Measurements from ENCODE around the gene PNPLA2. TPM values are rescaled to one million over a fixed set of nuclear protein-coding genes. Genes with fewer than 3 reads are reported as not detected.

Gene PNPLA2
- total RNA-seq, 2 experiments from 2014 or later = 15.5 to 22.6 TPM

- no peak for DNase-seq
- H3K36me3 Mint-ChIP-seq (ENCODE audit: low read depth) = no peaks in the 10 kb centered on the region
- peaks cover 28% of the 10 kb centered on the region for H3K4me1 Mint-ChIP-seq (ENCODE audit: low read depth)
- H3K4me3 Mint-ChIP-seq = peak overlapping the region; percentile 55
- peaks cover 28% of the 10 kb centered on the region for H3K27me3 Mint-ChIP-seq (ENCODE audit: low read depth)
- no peak overlapping the region for H3K27ac Mint-ChIP-seq
- intact Hi-C loops (cut with micrococcal nuclease) = no loop called here
- CTCF ChIA-PET = interaction anchor here (1.4 to 1.5 kb wide), 2 partner anchors 14 to 15 kb away, joined by 3 to 5 read pairs; no protein-coding TSS in a partner anchor
- no peaks in the 10 kb centered on the region for H3K9me3 Mint-ChIP-seq
Measured at GRCh38 chr11:833849-834311, 15.2 kb downstream of the PNPLA2 start.

GRCh38 chr11:834371-835316 is 15.9 kb downstream of the PNPLA2 start:
- peaks cover 23% of the 10 kb centered on the region for H3K4me1 Mint-ChIP-seq (ENCODE audit: low read depth)
- H3K4me3 Mint-ChIP-seq = peak overlapping the region; percentile 55
- peaks cover 20% of the 10 kb centered on the region for H3K27me3 Mint-ChIP-seq (ENCODE audit: low read depth)
- intact Hi-C loops (cut with micrococcal nuclease) = no loop called here
- CTCF ChIA-PET = interaction anchor here (1.4 to 1.5 kb wide), 2 partner anchors 14 to 15 kb away, joined by 3 to 5 read pairs; no protein-coding TSS in a partner anchor
- no peaks in the 10 kb centered on the region for H3K9me3 Mint-ChIP-seq
- no peak for DNase-seq
- H3K36me3 Mint-ChIP-seq (ENCODE audit: low read depth) = peaks cover 2% of the 10 kb centered on the region
- H3K27ac Mint-ChIP-seq = no peak overlapping the region

GRCh38 chr11:836274-836673 is 17.6 kb downstream of the PNPLA2 start:
- Mint-ChIP-seq H3K27me3 (ENCODE audit: low read depth) (peaks cover 15% of the 10 kb centered on the region), H3K4me3 (no peak overlapping the region), H3K4me1 (ENCODE audit: low read depth) (peaks cover 29% of the 10 kb centered on the region), H3K36me3 (ENCODE audit: low read depth) (peaks cover 2% of the 10 kb centered on the region), H3K9me3 (no peaks in the 10 kb centered on the region), H3K27ac (no peak overlapping the region)
- CTCF ChIA-PET = no interaction called here
- no peak for DNase-seq
- intact Hi-C loops (cut with micrococcal nuclease) = no loop called here

- CTCF ChIA-PET = no interaction called here
- H3K27me3 Mint-ChIP-seq (ENCODE audit: low read depth) = peaks cover 11% of the 10 kb centered on the region
- H3K27ac Mint-ChIP-seq = no peak overlapping the region
- H3K4me1 Mint-ChIP-seq (ENCODE audit: low read depth) = peaks cover 28% of the 10 kb centered on the region
- peaks cover 2% of the 10 kb centered on the region for H3K36me3 Mint-ChIP-seq (ENCODE audit: low read depth)
- no peaks in the 10 kb centered on the region for H3K9me3 Mint-ChIP-seq
- DNase-seq = no peak
- H3K4me3 Mint-ChIP-seq = no peak overlapping the region
- intact Hi-C loops (cut with micrococcal nuclease) = no loop called here
Measured at GRCh38 chr11:836700-837099, 18.0 kb downstream of the PNPLA2 start.

GRCh38 chr11:837189-837989 is 18.7 kb downstream of the PNPLA2 start:
- Mint-ChIP-seq H3K36me3 (ENCODE audit: low read depth) (peaks cover 2% of the 10 kb centered on the region), H3K27ac (no peak overlapping the region), H3K4me3 (no peak overlapping the region), H3K4me1 (ENCODE audit: low read depth) (peaks cover 27% of the 10 kb centered on the region), H3K27me3 (ENCODE audit: low read depth) (peaks cover 6% of the 10 kb centered on the region), H3K9me3 (no peaks in the 10 kb centered on the region)
- CTCF ChIA-PET = no interaction called here
- DNase-seq = no peak
- intact Hi-C loops (cut with micrococcal nuclease) = no loop called here

GRCh38 chr11:837990-838307 is 19.2 kb downstream of the PNPLA2 start:
- H3K27me3 Mint-ChIP-seq (ENCODE audit: low read depth) = peaks cover 6% of the 10 kb centered on the region
- peaks cover 27% of the 10 kb centered on the region for H3K4me1 Mint-ChIP-seq (ENCODE audit: low read depth)
- no peaks in the 10 kb centered on the region for H3K9me3 Mint-ChIP-seq
- intact Hi-C loops (cut with micrococcal nuclease) = no loop called here
- CTCF ChIA-PET = no interaction called here
- H3K27ac Mint-ChIP-seq = no peak overlapping the region
- peaks cover 2% of the 10 kb centered on the region for H3K36me3 Mint-ChIP-seq (ENCODE audit: low read depth)
- DNase-seq = no peak
- no peak overlapping the region for H3K4me3 Mint-ChIP-seq

GRCh38 chr11:838441-839279 is 19.9 kb downstream of the PNPLA2 start:
- Mint-ChIP-seq H3K27ac (no peak overlapping the region), H3K4me3 (no peak overlapping the region), H3K4me1 (ENCODE audit: low read depth) (peaks cover 31% of the 10 kb centered on the region), H3K27me3 (ENCODE audit: low read depth) (peaks cover 6% of the 10 kb centered on the region), H3K9me3 (no peaks in the 10 kb centered on the region), H3K36me3 (ENCODE audit: low read depth) (peaks cover 2% of the 10 kb centered on the region)
- no peak for DNase-seq
- intact Hi-C loops (cut with micrococcal nuclease) = no loop called here
- CTCF ChIA-PET = no interaction called here

- Mint-ChIP-seq H3K9me3 (no peaks in the 10 kb centered on the region), H3K27ac (no peak overlapping the region), H3K36me3 (ENCODE audit: low read depth) (peaks cover 2% of the 10 kb centered on the region), H3K4me3 (no peak overlapping the region), H3K4me1 (ENCODE audit: low read depth) (peaks cover 29% of the 10 kb centered on the region), H3K27me3 (ENCODE audit: low read depth) (peaks cover under 1% of the 10 kb centered on the region)
- intact Hi-C loops (cut with micrococcal nuclease) = no loop called here
- CTCF ChIA-PET = no interaction called here
- DNase-seq = no peak
Measured at GRCh38 chr11:839280-839623, 20.5 kb downstream of the PNPLA2 start.

GRCh38 chr11:839875-840617 is 21.3 kb downstream of the PNPLA2 start:
- DNase-seq = no peak
- H3K9me3 Mint-ChIP-seq = no peaks in the 10 kb centered on the region
- H3K27ac Mint-ChIP-seq = no peak overlapping the region
- H3K36me3 Mint-ChIP-seq (ENCODE audit: low read depth) = peaks cover 2% of the 10 kb centered on the region
- H3K27me3 Mint-ChIP-seq (ENCODE audit: low read depth) = no peaks in the 10 kb centered on the region
- CTCF ChIA-PET = no interaction called here
- H3K4me3 Mint-ChIP-seq = peak overlapping the region; percentile 84
- intact Hi-C loops (cut with micrococcal nuclease) = loop anchor here (5.0 kb wide), 1 partner anchor 87 kb away; the partner anchor contains the start of gene AP2A2
- peaks cover 27% of the 10 kb centered on the region for H3K4me1 Mint-ChIP-seq (ENCODE audit: low read depth)

- Mint-ChIP-seq H3K36me3 (ENCODE audit: low read depth) (peaks cover 2% of the 10 kb centered on the region), H3K4me1 (ENCODE audit: low read depth) (peaks cover 27% of the 10 kb centered on the region), H3K27me3 (ENCODE audit: low read depth) (no peaks in the 10 kb centered on the region), H3K4me3 (peak overlapping the region; percentile 84), H3K27ac (peak overlapping the region; percentile 75), H3K9me3 (no peaks in the 10 kb centered on the region)
- DNase-seq = no peak
- intact Hi-C loops (cut with micrococcal nuclease) = loop anchor here (1.0 to 5.0 kb wide), 5 partner anchors 22 to 85 kb away; partner anchors contain the start of genes AP2A2, CHID1, GATD1 and RPLP2
- CTCF ChIA-PET = no interaction called here
Measured at GRCh38 chr11:841981-842369, 23.3 kb downstream of the PNPLA2 start.

GRCh38 chr11:842370-843002 is 23.8 kb downstream of the PNPLA2 start, which contains the start of the genes POLR2L and TSPAN4:
Gene POLR2L, minus strand, starts transcription at chr11:842529. Its CDS starts 21 bp downstream, at chr11:842508.
Gene TSPAN4, plus strand, starts transcription at chr11:842852. Its CDS starts 7,453 bp downstream, at chr11:850305.
- CTCF ChIA-PET = no interaction called here
- intact Hi-C loops (cut with micrococcal nuclease) = loop anchor here (1.0 to 5.0 kb wide), 5 partner anchors 22 to 85 kb away; partner anchors contain the start of genes AP2A2, CHID1, GATD1 and RPLP2
- Mint-ChIP-seq H3K36me3 (ENCODE audit: low read depth) (peaks cover 2% of the 10 kb centered on the region), H3K4me1 (ENCODE audit: low read depth) (peaks cover 27% of the 10 kb centered on the region), H3K4me3 (peak within 1 kb of the TSS; percentile 84), H3K9me3 (no peaks in the 10 kb centered on the region), H3K27ac (peak within 1 kb of the TSS; percentile 75), H3K27me3 (ENCODE audit: low read depth) (no peaks in the 10 kb centered on the region)
- peak; percentile 88 for DNase-seq
